ENCODE data around the gene KRTAP15-1.
A peak's percentile ranks its signal among the peaks of the same experiment; 100 is the strongest.

KRTAP15-1 gene

DNA sequence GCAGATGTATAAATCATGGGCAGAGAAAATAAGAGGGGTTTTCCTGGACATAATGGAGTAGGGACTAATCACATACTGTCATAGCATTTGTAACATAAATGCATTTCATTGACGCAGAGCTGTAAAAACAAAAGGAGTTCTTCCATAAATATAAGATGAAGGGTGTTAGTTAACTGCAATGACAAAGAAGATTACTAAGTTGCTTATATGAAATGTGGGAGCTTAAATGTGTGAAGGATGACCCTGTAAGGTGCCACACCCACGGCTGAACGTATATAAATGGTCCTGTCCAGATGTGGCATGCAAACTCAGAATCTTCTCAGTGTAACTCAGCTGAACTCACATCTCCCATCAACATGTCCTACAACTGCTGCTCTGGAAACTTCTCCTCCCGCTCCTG is 44.3 kb upstream of the KRTAP15-1 start, which contains the start of gene KRTAP13-1 (continued):
- TF ChIP-seq, protein P1, sequence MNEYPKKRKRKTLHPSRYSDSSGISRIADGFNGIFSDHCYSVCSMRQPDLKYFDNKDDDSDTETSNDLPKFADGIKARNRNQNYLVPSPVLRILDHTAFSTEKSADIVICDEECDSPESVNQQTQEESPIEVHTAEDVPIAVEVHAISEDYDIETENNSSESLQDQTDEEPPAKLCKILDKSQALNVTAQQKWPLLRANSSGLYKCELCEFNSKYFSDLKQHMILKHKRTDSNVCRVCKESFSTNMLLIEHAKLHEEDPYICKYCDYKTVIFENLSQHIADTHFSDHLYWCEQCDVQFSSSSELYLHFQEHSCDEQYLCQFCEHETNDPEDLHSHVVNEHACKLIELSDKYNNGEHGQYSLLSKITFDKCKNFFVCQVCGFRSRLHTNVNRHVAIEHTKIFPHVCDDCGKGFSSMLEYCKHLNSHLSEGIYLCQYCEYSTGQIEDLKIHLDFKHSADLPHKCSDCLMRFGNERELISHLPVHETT (tag by site-specific recombination; IDR thresholded peaks at IDR 0.05) = no peak
- TF ChIP-seq ZNF473 (tag by site-specific recombination; IDR thresholded peaks at IDR 0.05) = no peak
- TF ChIP-seq ZIC2 (tag by site-specific recombination; IDR thresholded peaks at IDR 0.05) = no peak

- POLR2A ChIA-PET = no interaction called here
- no peak for TF ChIP-seq MZF1 (tag by site-specific recombination; IDR thresholded peaks at IDR 0.05; ENCODE audit: borderline replicate concordance)
- TF ChIP-seq ZNF654 (tag by site-specific recombination; IDR thresholded peaks at IDR 0.05; ENCODE audit: low read depth) = peak; percentile 83
- no peak for TF ChIP-seq ZNF548 (tag by site-specific recombination; IDR thresholded peaks at IDR 0.05)
- 0 out of 2 replicates have a peak, but pooled peaks have one; percentile 28 for TF ChIP-seq ZNF2 (tag by site-specific recombination; IDR thresholded peaks at IDR 0.05)
- no peak for TF ChIP-seq PRDM2 (tag by site-specific recombination; IDR thresholded peaks at IDR 0.05; ENCODE audit: borderline replicate concordance)
- no peak for TF ChIP-seq ZNF404 (tag by site-specific recombination; IDR thresholded peaks at IDR 0.05)
- TF ChIP-seq PRDM6 (tag by site-specific recombination; IDR thresholded peaks at IDR 0.05) = no peak
- TF ChIP-seq TRIM28 (IDR thresholded peaks at IDR 0.05; ENCODE audit: borderline replicate concordance, low read length) = peak; percentile 80; the same call in 1 of the 2 replicates
- no peak for TF ChIP-seq HOXA7 (CRISPR knock-in tag; IDR thresholded peaks at IDR 0.05; ENCODE audit: borderline replicate concordance)
- TF ChIP-seq, protein P2, sequence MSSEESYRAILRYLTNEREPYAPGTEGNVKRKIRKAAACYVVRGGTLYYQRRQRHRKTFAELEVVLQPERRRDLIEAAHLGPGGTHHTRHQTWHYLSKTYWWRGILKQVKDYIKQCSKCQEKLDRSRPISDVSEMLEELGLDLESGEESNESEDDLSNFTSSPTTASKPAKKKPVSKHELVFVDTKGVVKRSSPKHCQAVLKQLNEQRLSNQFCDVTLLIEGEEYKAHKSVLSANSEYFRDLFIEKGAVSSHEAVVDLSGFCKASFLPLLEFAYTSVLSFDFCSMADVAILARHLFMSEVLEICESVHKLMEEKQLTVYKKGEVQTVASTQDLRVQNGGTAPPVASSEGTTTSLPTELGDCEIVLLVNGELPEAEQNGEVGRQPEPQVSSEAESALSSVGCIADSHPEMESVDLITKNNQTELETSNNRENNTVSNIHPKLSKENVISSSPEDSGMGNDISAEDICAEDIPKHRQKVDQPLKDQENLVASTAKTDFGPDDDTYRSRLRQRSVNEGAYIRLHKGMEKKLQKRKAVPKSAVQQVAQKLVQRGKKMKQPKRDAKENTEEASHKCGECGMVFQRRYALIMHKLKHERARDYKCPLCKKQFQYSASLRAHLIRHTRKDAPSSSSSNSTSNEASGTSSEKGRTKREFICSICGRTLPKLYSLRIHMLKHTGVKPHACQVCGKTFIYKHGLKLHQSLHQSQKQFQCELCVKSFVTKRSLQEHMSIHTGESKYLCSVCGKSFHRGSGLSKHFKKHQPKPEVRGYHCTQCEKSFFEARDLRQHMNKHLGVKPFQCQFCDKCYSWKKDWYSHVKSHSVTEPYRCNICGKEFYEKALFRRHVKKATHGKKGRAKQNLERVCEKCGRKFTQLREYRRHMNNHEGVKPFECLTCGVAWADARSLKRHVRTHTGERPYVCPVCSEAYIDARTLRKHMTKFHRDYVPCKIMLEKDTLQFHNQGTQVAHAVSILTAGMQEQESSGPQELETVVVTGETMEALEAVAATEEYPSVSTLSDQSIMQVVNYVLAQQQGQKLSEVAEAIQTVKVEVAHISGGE (tag by site-specific recombination; conservative IDR thresholded peaks at IDR 0.05; ENCODE audit: low read depth) = peak; percentile 36; the same call in 1 of the 2 replicates
- 0 out of 2 replicates have a peak, but pooled peaks have one; percentile 23 for TF ChIP-seq KLF8 (tag by site-specific recombination; IDR thresholded peaks at IDR 0.05)
- TF ChIP-seq ZNF76 (tag by site-specific recombination; IDR thresholded peaks at IDR 0.05; ENCODE audit: borderline replicate concordance, low read depth) = peak; percentile 21; the same call in 1 of the 2 replicates
- TF ChIP-seq SCRT2 (tag by site-specific recombination; IDR thresholded peaks at IDR 0.05) = peak; percentile 39; the same call in 1 of the 2 replicates
- TF ChIP-seq ZNF518A (tag by site-specific recombination; conservative IDR thresholded peaks at IDR 0.05; ENCODE audit: low read depth) = 0 out of 2 replicates have a peak, but pooled peaks have one; percentile 30
These were observed 31.1 kb upstream of the KRTAP15-1 start for GRCh38 chr21:30408782-30409494.

More at GRCh38 chr21:30408782-30409494, 31.1 kb upstream of the KRTAP15-1 start:
- Histone ChIP-seq H3K27ac (ENCODE audit: extremely low read depth, low read depth, low read length) (no peak overlapping the region), H3K4me3 (ENCODE audit: low read depth, low read length) (no peak overlapping the region), H3K9me3 (ENCODE audit: control insufficient read depth, insufficient read depth, low read depth, low read length) (no peaks in the 10 kb centered on the region), H3K4me1 (ENCODE audit: control insufficient read depth, insufficient read depth, low read length) (no peaks in the 10 kb centered on the region), H3K36me3 (ENCODE audit: control insufficient read depth in 2 of 2, insufficient read depth in 1 of 2, low read length in 2 of 2) (no peaks in the 10 kb centered on the region)
- CTCF ChIA-PET = interaction anchor here (0.6 to 2.0 kb wide), 36 partner anchors 9 to 981 kb away, joined by 3 to 18 read pairs (median 4); partner anchors contain the start of gene KRTAP27-1

Data from HEK293 (cell line).